Neural cell (in vitro differentiated cells): ENCODE measurements around the gene BICD1. TPM values are rescaled to one million over a fixed set of nuclear protein-coding genes. Genes with fewer than 3 reads are reported as not detected.

Source experiments
- H2AFZ ChIP-seq: fragments of 200-600, 300-800 bp; sonication (generic), shearing (Covaris generic); 2 replicates; pipeline ENCODE4 v1.6.0; 2014; ENCODE audit warnings: low read depth, mild to moderate bottlenecking, antibody characterized with exemption, low read length, moderate library complexity
- H3F3A ChIP-seq: fragments of 200-600 bp; shearing (Covaris generic); 2 replicates; pipeline ENCODE4 v1.6.1; 2016; ENCODE audit warnings: mild to moderate bottlenecking, moderate library complexity, mixed read lengths, antibody characterized with exemption, low read length; ENCODE audit not compliant: insufficient read depth, poor library complexity, severe bottlenecking
- H3K27ac ChIP-seq: fragments of 200-600, 300-800 bp; sonication (generic), shearing (Covaris generic); 2 replicates; pipeline ENCODE4 v1.5.1; 2014; ENCODE audit warnings: mild to moderate bottlenecking, low read length, moderate library complexity
- H3K27me3 ChIP-seq: fragments of 300-800, 200-600 bp; sonication (generic), shearing (Covaris generic); 2 replicates; pipeline ENCODE4 v1.6.0; 2014; ENCODE audit warnings: mild to moderate bottlenecking, low read depth, low read length, moderate library complexity; ENCODE audit not compliant: insufficient read depth
- H3K36me3 ChIP-seq: fragments of 300-800, 200-600 bp; sonication (generic), shearing (Covaris generic); 2 replicates; pipeline ENCODE4 v1.5.1; 2014; ENCODE audit warnings: mild to moderate bottlenecking, antibody characterized with exemption, low read length, moderate library complexity; ENCODE audit not compliant: insufficient read depth
- H3K4me2 ChIP-seq: fragments of 300-800, 200-600 bp; sonication (generic), shearing (Covaris generic); 2 replicates; pipeline ENCODE4 v1.6.0; 2014; ENCODE audit warnings: mild to moderate bottlenecking, low read length
- H3K4me3 ChIP-seq: fragments of 300-800, 200-600 bp; sonication (generic), shearing (Covaris generic); 2 replicates; pipeline ENCODE4 v1.5.1; 2014; ENCODE audit warnings: mild to moderate bottlenecking, low read length, moderate library complexity
- H3K79me2 ChIP-seq: fragments of 200-600 bp; shearing (Covaris generic); replicated peaks from 2 replicates; pipeline ENCODE4 v1.6.0; 2014; ENCODE audit warnings: mild to moderate bottlenecking, low read length, moderate library complexity; ENCODE audit not compliant: insufficient read depth
- H3K9ac ChIP-seq: fragments of 300-800, 200-600 bp; sonication (generic), shearing (Covaris generic); 2 replicates; pipeline ENCODE4 v1.6.1; 2016; ENCODE audit warnings: mild to moderate bottlenecking, low read length, mixed read lengths
- H3K9me2 ChIP-seq: fragments of 200-600 bp; shearing (Covaris generic); 2 replicates; pipeline ENCODE4 v1.6.1; 2016; ENCODE audit warnings: mild to moderate bottlenecking, low read length, mixed read lengths; ENCODE audit not compliant: insufficient read depth
- H3K9me3 ChIP-seq: fragments of 200-600, 300-800 bp; sonication (generic), shearing (Covaris generic); 2 replicates; pipeline ENCODE4 v1.6.1; 2016; ENCODE audit warnings: mild to moderate bottlenecking, mixed run types, low read length, moderate library complexity, mixed read lengths
- H4K20me1 ChIP-seq: fragments of 200-600 bp; shearing (Covaris generic); 2 replicates; pipeline ENCODE4 v1.6.1; 2016; ENCODE audit warnings: mild to moderate bottlenecking, mixed run types; ENCODE audit not compliant: insufficient read depth
- CTCF ChIP-seq: fragments of 450-650 bp; IDR thresholded peaks from 2 replicates; pipeline ENCODE4 v1.5.1; 2014; ENCODE audit warnings: antibody characterized with exemption, mild to moderate bottlenecking, moderate library complexity; ENCODE audit not compliant: poor library complexity, severe bottlenecking
- EP300 ChIP-seq: fragments of 450-650 bp; conservative IDR thresholded peaks from 2 replicates; pipeline ENCODE4 v1.6.1; 2014; ENCODE audit warnings: antibody characterized with exemption, mild to moderate bottlenecking, moderate library complexity; ENCODE audit not compliant: poor library complexity, severe bottlenecking
- EZH2 ChIP-seq: fragments of 200-600, 300-800 bp; shearing (Covaris generic), sonication (generic); IDR thresholded peaks from 2 replicates; pipeline ENCODE4 v1.6.1; 2014; ENCODE audit warnings: antibody characterized with exemption, low read length, borderline replicate concordance, mild to moderate bottlenecking; ENCODE audit not compliant: insufficient read depth, poor library complexity, severe bottlenecking
- MXI1 ChIP-seq: fragments of 450-650 bp; conservative IDR thresholded peaks from 2 replicates; pipeline ENCODE4 v1.6.1; 2014; ENCODE audit warnings: antibody characterized with exemption, mild to moderate bottlenecking; ENCODE audit not compliant: poor library complexity, severe bottlenecking
- POLR2AphosphoS5 ChIP-seq: IDR thresholded peaks from 2 replicates; pipeline ENCODE4 v1.6.1; 2012
- RAD21 ChIP-seq: fragments of 450-650 bp; conservative IDR thresholded peaks from 2 replicates; pipeline ENCODE4 v1.6.1; 2014; ENCODE audit warnings: antibody characterized with exemption, mild to moderate bottlenecking, moderate library complexity
- REST ChIP-seq: IDR thresholded peaks from 2 replicates; pipeline ENCODE4 v1.6.1; 2012; ENCODE audit warnings: borderline replicate concordance
- SMC3 ChIP-seq: fragments of 450-650 bp; conservative IDR thresholded peaks from 2 replicates; pipeline ENCODE4 v1.6.1; 2014; ENCODE audit warnings: antibody characterized with exemption, mild to moderate bottlenecking, moderate library complexity; ENCODE audit not compliant: poor library complexity
- TAF1 ChIP-seq: IDR thresholded peaks from 2 replicates; pipeline ENCODE4 v1.6.1; 2012; ENCODE audit warnings: low read depth
- polyA plus RNA-seq: library from polyadenylated mRNA; depleted of rRNA; stranded (reverse); fragments of >200 nt; gene quantifications from 2 replicates; pipeline ENCODE4 v1.2.3, GENCODE V29; 2014

BICD1 gene
- polyA plus RNA-seq, 1 donor from 2014 or later, result 41.1 TPM

GRCh38 chr12:32257695-32258496 lies 151.2 kb downstream of the BICD1 start:
- no peak overlapping the region for H3K4me2 ChIP-seq
- no peak overlapping the region for H3K27ac ChIP-seq
- no peak for TF ChIP-seq POLR2AphosphoS5
- TF ChIP-seq MXI1, result no peak
- TF ChIP-seq CTCF, result no peak

GRCh38 chr12:32260696-32261095 lies 154.0 kb downstream of the BICD1 start:
- no peaks in the 10 kb centered on the region for H3K9me2 ChIP-seq
- no peaks in the 10 kb centered on the region for H3K79me2 ChIP-seq
- H3K9ac ChIP-seq, result no peak overlapping the region
- H4K20me1 ChIP-seq, result no peaks in the 10 kb centered on the region
- no peak overlapping the region for H3K4me3 ChIP-seq
- H3K27me3 ChIP-seq, result no peaks in the 10 kb centered on the region
- H3K4me2 ChIP-seq, result no peak overlapping the region
- H3K27ac ChIP-seq, result no peak overlapping the region
- no peaks in the 10 kb centered on the region for H3K36me3 ChIP-seq
- no peak overlapping the region for H2AFZ ChIP-seq
- H3K9me3 ChIP-seq, result no peaks in the 10 kb centered on the region
- no peaks in the 10 kb centered on the region for H3F3A ChIP-seq
- TF ChIP-seq CTCF, result no peak
- no peak for TF ChIP-seq REST

More at GRCh38 chr12:32257695-32258496, 151.2 kb downstream of the BICD1 start:
- Histone ChIP-seq H3K9ac (no peak overlapping the region), H3K36me3 (no peaks in the 10 kb centered on the region), H3K79me2 (no peaks in the 10 kb centered on the region), H3K9me2 (no peaks in the 10 kb centered on the region), H3K27me3 (no peaks in the 10 kb centered on the region), H2AFZ (no peak overlapping the region), H3F3A (no peaks in the 10 kb centered on the region), H3K4me3 (no peak overlapping the region), H3K9me3 (no peaks in the 10 kb centered on the region), H4K20me1 (no peaks in the 10 kb centered on the region)

GRCh38 chr12:32261638-32262037 lies 155.0 kb downstream of the BICD1 start:
- no peaks in the 10 kb centered on the region for H3K9me2 ChIP-seq
- no peak overlapping the region for H2AFZ ChIP-seq
- H4K20me1 ChIP-seq, result no peaks in the 10 kb centered on the region
- H3K4me3 ChIP-seq, result no peak overlapping the region
- H3F3A ChIP-seq, result no peaks in the 10 kb centered on the region
- H3K9me3 ChIP-seq, result no peaks in the 10 kb centered on the region
- H3K36me3 ChIP-seq, result no peaks in the 10 kb centered on the region
- H3K9ac ChIP-seq, result no peak overlapping the region
- H3K27me3 ChIP-seq, result no peaks in the 10 kb centered on the region
- no peaks in the 10 kb centered on the region for H3K79me2 ChIP-seq
- no peak overlapping the region for H3K27ac ChIP-seq
- no peak overlapping the region for H3K4me2 ChIP-seq
- TF ChIP-seq REST (no peak), POLR2AphosphoS5 (no peak), MXI1 (no peak), EP300 (no peak), TAF1 (no peak), EZH2 (no peak), SMC3 (no peak), RAD21 (no peak)
